GM18511 (cell line): ENCODE measurements around the gene PCMT1.
"Not testable (repeated sequence)": the region's sequence is repeated elsewhere in the genome, so short reads cannot be mapped to it uniquely, and the experiment has no call there.

Experiments
- ATAC-seq: cut with Tn5 transposase; IDR thresholded peaks from one replicate; pipeline ENCODE4 v1.9.1; 2021; ENCODE audit warnings: mild to moderate bottlenecking, moderate library complexity; ENCODE audit not compliant: unreplicated experiment

PCMT1 gene

GRCh38 chr6:149749082-149749593 lies 403 bp upstream of the PCMT1 start:
- ATAC-seq: peak; percentile 10

DNA sequence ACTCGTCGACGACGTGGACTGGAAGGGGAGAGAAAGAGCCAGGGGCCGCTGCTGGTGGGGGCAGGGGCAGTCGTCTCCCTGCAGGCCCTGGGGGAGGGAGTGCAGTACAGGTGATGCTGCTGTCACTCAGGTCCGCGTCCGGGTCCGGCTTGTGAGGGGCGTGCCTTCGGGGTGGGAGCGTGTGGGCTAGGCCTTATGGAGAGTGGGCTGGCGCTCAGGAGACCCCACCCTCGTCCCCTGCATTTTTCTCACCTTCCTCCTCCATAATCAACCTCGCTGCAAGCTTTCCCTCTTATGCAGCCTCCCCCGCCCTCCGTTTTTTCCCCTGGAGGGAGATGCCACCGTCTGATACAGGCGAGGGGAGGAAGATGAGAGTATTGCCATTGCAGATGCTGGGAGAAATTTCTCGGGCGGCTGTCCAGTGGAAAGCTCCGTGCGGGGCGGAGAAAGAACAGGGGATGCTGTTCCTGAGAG lies 632 bp downstream of the PCMT1 start:
- ATAC-seq: peak; percentile 49

DNA sequence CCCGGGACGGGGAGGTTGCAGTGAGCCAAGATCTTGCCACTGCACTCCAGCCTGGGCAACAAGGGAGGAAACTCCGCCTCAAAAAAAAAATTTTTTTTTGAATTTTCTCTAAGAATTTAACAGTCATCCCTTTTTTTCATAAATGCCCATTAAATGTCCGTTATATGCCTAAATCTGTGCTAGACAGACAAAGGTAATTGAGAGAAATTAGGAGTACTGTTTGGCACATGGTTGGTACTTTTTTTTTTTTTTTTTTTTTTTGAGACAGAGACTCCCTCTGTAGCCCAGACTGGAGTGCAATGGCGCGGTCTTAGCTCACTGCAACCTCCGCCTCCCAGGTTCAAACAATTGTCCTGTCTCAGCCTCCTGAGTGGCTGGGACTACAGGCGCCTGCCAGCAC lies 1.7 kb downstream of the PCMT1 start:
- ATAC-seq: no peak

GRCh38 chr6:149751920-149752319 lies 2.4 kb downstream of the PCMT1 start:
- ATAC-seq: not testable (repeated sequence)

DNA sequence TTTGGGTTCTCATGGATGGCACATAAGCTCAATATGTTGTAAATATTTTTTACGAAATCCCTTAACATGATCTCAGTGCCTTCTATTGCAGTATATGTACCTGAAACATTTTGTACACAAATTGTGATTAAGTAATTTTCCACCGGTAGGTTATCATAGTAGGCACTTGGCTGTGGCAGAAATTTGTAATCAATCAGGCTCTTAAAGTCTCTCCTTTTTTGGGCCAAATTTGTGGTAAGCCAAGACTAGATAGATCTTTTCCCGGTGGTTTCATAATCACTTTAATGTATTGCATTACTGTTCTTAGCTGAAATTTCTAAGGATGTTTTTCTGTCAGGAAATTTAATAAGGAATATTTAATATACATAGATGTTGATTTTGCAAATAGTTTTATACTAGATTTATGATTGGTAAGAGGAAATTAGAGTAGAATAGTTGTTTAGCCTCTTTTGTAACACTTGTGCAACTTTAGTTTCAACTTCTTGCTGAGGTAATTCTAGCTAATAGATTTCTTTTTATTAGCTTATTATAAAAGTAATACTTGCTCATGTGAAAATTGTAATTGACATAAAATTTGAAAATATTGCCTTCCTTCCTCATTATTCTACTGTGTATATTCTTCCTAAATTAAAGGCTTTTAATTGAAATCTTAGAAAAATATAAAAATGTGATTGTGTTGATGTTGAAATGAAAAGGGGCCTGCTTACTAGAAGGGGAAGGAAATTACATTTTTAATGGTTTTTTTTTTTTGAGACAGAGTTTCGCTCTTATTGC lies 3.2 kb downstream of the PCMT1 start:
- ATAC-seq: no peak

GRCh38 chr6:149753374-149753637 lies 3.8 kb downstream of the PCMT1 start:
- not testable (repeated sequence) for ATAC-seq

GRCh38 chr6:149754548-149754947 lies 5.0 kb downstream of the PCMT1 start:
- no peak for ATAC-seq

DNA sequence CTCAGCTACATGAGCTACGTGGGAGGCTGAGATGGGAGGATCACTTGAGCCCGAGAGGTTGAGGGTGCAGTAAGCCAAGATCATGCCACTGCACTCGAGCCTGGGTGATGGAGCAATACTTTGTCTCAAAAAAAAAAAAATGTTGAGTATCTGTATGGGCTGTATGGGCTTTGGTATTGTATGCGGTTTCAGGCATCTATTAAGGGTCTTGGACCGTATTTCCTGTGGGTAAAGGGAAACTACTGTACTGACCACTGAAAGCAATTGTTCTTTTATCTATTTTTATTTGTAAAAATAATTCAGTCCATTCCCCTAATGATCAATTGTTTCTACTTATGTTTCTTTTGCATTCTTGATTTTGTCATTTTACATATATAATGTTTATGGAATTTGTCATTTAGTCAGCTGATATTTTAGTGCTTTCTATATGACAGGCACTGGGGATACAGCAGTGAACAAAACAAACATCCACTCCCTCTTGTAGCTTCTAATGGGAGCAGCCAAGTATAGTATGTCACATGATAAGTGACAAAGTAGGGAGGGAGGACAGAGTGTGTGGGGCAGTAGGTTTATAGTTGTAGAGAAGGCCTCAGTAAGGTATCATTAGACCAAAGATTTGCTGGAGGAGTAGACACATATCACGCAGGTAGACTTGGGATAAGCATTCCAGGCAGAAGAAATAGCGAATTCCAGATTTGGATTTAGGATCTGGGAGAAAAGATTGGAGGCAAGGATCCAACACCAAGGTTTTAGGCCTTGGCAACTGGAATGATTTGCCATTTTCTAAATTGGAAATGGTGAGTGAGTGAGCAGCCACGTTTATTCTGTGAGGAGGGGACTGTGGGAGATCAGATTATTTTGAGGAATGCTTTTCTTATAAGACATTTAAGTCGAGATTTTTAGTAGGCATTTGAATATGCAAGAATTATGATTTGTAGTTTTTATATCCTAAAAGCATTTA lies 6.0 kb downstream of the PCMT1 start:
- peak; percentile 91 for ATAC-seq

- ATAC-seq: no peak
Observed at GRCh38 chr6:149756261-149756636, 6.7 kb downstream of the PCMT1 start.

DNA sequence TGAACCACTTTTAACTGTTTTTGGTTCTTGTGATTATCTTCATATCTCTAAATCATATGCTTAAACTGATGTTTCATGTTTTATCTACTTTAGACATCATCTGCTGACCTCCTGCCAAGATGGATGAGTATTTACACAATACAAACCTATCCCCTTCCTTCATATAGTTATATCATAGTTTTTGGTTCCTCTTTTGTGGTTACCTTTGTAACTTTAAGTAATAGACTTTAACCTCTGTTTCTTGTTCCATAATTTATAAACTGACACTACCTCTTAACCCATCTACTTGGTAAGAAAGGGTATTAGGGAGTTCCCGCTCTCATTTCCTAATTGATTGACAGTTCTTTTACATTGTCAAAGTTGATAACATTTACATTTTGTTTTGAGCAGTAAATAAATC lies 11.9 kb downstream of the PCMT1 start:
- ATAC-seq: peak; percentile 99

GRCh38 chr6:149763866-149764265 lies 14.3 kb downstream of the PCMT1 start:
- ATAC-seq: no peak

- ATAC-seq: no peak
Observed at GRCh38 chr6:149766156-149766769, 16.7 kb downstream of the PCMT1 start.

GRCh38 chr6:149769676-149770075 lies 20.1 kb downstream of the PCMT1 start:
- no peak for ATAC-seq

GRCh38 chr6:149771185-149771584 lies 21.6 kb downstream of the PCMT1 start:
- ATAC-seq: no peak

GRCh38 chr6:149771925-149772324 lies 22.4 kb downstream of the PCMT1 start:
- no peak for ATAC-seq

- no peak for ATAC-seq
Observed at GRCh38 chr6:149777624-149778023, 28.1 kb downstream of the PCMT1 start.

GRCh38 chr6:149779644-149779963 lies 30.1 kb downstream of the PCMT1 start:
- no peak for ATAC-seq

DNA sequence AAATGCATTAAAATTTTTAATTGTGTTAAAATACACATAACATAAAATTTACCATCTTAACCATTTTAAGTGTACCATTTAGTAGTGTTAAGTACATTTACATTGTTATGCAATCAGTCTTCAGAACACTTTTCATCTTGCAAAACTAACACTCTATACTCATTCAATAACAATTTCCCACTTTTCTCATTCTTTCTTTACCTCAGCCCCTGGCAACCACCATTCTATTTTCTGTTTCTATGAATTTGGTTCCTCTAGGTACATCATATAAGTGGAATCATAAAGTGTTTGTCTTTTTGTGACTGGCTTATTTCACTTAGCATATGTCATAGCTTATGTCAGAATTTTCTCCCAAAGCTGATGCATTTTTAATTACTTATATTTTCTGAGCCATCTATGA lies 32.2 kb downstream of the PCMT1 start:
- ATAC-seq: no peak

DNA sequence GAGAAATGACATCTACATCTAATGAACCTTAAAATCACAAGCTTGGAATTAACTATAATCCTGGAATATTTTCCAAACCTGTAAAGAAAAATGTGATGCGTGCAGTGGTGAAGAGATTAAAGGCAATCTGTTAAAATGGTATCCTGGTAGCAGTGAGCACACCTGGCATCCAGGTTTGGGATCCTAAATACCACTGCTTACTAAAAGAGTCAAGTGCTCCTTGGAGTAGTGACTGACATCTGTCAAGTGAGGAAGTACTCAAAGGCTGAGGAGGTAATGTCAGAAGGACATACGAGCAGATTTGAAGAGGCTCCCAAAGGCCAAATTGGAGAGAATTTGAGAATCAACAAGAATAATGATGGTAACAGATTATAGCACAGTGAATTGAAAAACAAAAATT lies 32.8 kb downstream of the PCMT1 start:
- ATAC-seq: no peak

DNA sequence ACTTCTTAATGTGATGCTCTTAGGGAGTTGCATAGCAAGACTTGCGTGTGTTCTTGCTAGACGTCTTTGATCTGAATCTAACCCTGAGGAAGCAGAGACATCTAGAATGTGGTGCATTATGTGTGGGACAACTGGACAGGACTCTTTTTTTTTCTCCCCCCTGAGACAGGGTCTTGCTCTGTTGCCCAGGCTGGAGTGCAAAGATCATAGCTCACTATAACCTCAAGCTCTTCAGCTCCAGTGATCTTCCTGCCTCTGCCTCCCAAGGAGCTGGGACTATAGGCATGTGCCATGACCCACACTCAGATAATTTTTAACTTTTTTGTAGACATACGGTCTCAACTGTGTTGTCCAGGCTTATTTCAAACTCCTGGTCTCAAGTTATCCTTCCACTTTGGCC lies 34.0 kb downstream of the PCMT1 start:
- ATAC-seq: no peak

GRCh38 chr6:149806127-149806526 lies 56.6 kb downstream of the PCMT1 start:
- no peak for ATAC-seq

DNA sequence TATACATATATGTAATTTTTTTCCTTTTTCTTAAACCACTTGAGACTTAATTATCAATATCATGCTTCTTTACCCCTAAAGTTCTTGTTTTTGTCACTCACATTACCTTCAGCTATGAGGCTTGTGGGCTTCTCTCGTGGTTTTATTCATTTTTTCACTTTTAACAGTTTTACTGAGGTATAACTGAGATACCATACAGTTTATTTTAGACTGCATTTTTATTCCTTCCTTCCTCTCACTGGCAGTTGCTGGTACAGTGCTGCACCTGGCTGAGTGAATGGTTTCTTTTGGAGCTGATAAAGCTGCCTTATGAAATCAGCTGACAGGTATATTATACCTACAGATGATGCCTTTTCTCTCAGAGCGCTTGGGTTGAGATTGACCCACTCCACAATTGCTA lies 60.3 kb downstream of the PCMT1 start:
- ATAC-seq: no peak
